ENCODE data around the gene ESPNL.

GRCh38 chr2:238123991-238124470, 23.9 kb downstream of the ESPNL start:
- TF ChIP-seq EZH2phosphoT487 (conservative IDR thresholded peaks at IDR 0.05; ENCODE audit: low read length) = no peak
- TF ChIP-seq, protein P1, sequence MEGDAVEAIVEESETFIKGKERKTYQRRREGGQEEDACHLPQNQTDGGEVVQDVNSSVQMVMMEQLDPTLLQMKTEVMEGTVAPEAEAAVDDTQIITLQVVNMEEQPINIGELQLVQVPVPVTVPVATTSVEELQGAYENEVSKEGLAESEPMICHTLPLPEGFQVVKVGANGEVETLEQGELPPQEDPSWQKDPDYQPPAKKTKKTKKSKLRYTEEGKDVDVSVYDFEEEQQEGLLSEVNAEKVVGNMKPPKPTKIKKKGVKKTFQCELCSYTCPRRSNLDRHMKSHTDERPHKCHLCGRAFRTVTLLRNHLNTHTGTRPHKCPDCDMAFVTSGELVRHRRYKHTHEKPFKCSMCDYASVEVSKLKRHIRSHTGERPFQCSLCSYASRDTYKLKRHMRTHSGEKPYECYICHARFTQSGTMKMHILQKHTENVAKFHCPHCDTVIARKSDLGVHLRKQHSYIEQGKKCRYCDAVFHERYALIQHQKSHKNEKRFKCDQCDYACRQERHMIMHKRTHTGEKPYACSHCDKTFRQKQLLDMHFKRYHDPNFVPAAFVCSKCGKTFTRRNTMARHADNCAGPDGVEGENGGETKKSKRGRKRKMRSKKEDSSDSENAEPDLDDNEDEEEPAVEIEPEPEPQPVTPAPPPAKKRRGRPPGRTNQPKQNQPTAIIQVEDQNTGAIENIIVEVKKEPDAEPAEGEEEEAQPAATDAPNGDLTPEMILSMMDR (IDR thresholded peaks at IDR 0.05; ENCODE audit: insufficient read depth, low read length, poor library complexity, severe bottlenecking) = no peak

Measured in SU-DHL-6 (cell line).